ENCODE data around the gene CCM2. TPM values are rescaled to one million over a fixed set of nuclear protein-coding genes. Genes with fewer than 3 reads are reported as not detected.

CCM2 gene
- total RNA-seq = 10 to 100 TPM; 48.8 to 52.8 TPM
- polyA plus RNA-seq (2013, experiment 1 of 2) = 94.3 TPM
- 105 TPM for polyA plus RNA-seq (2013, experiment 2 of 2)
- 13.0 to 273 (median 105) reads per million in 172 experiments for total RNA-seq

DNA sequence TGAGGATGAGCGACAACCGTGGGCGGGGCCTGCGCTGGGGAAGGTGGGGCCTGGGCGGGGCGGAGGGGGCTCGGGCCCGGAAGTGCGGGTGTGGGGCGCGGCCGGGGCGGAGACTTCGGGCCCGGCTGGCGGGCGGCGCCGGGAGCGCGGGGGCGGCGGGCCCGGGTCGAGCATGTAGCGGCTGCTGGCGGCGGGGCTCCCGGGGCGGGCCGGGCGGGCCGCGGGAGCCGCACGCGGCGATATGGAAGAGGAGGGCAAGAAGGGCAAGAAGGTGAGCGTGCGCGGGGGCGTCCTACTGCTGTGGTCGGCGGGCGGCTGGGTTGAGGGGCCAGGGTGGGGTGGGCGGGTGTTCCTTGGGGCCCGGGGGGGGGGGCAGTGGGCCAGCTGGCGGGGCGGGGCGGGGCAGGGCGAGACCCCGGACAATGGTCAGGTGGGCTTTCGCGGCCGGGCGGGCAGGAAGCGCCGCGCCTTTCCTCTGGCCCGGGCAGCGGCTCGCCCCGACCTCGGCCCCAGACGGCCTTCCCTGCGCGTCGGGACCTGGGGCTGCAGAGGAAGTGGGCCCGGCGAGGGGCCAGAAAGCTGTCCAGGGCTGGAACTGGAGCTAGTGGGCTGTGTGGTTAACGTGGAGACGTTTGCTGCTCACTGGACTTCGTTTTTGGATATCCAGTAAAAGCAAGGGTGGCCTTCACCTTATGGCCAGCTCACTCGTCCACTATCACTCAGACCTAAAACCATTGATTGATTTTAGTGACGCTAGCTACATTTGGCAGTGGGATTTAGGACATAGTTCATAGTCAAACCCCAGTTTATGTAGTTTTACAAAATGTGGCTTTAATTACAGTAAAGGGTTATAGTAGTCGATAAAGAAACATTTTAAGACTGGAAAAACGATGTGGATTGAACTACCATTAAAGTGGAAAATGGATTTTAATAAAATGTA is at the start of gene CCM2:
CCM2 (plus strand) TSS at position 109 of the 940 bp plus-strand sequence; CDS start at position 242, 133 bp downstream.
- ChIA-PET CTCF (interaction anchor here (1.1 to 7.6 kb wide), 16 partner anchors 14 to 143 kb away, joined by 3 to 62 read pairs (median 5); partner anchors contain the start of gene MYO1G), POLR2A (interaction anchor here (0.8 to 10.2 kb wide), 24 partner anchors 11 to 510 kb away, joined by 3 to 367 read pairs (median 9); partner anchors contain the start of genes MYO1G, NUDCD3, OGDH and PURB)
- peak in 3 of 14 experiments; percentile 24 to 46 (median 43) for DNase-seq
- H3K9me3 Mint-ChIP-seq = no peaks in the 10 kb centered on the region
- Histone ChIP-seq H3K9me3 (ENCODE audit: control insufficient read depth in 1 of 2, insufficient read depth in 1 of 2, low read length in 2 of 2) (no peaks in the 10 kb centered on the region), H3K27me3 (ENCODE audit: control insufficient read depth in 1 of 2, insufficient read depth in 2 of 2, low read length in 2 of 2) (no peaks in the 10 kb centered on the region), H3K4me1 (ENCODE audit: insufficient read depth, low read length) (peaks cover 55% of the 10 kb centered on the region), H3K36me3 (ENCODE audit: insufficient read depth, low read length) (peaks cover 11% of the 10 kb centered on the region), H3K27ac (ENCODE audit: low read depth in 1 of 2, low read length in 2 of 2) (peak within 1 kb of the TSS; percentile 78 to 87), H3K4me3 (ENCODE audit: low read length) (peak within 1 kb of the TSS; percentile 78)
- H3K36me3 Mint-ChIP-seq (ENCODE audit: low read depth) = peaks cover 13% of the 10 kb centered on the region
- TF ChIP-seq, protein P1, sequence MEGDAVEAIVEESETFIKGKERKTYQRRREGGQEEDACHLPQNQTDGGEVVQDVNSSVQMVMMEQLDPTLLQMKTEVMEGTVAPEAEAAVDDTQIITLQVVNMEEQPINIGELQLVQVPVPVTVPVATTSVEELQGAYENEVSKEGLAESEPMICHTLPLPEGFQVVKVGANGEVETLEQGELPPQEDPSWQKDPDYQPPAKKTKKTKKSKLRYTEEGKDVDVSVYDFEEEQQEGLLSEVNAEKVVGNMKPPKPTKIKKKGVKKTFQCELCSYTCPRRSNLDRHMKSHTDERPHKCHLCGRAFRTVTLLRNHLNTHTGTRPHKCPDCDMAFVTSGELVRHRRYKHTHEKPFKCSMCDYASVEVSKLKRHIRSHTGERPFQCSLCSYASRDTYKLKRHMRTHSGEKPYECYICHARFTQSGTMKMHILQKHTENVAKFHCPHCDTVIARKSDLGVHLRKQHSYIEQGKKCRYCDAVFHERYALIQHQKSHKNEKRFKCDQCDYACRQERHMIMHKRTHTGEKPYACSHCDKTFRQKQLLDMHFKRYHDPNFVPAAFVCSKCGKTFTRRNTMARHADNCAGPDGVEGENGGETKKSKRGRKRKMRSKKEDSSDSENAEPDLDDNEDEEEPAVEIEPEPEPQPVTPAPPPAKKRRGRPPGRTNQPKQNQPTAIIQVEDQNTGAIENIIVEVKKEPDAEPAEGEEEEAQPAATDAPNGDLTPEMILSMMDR (IDR thresholded peaks at IDR 0.05) = no peak
- no peaks in the 10 kb centered on the region for H3K27me3 Mint-ChIP-seq
- intact Hi-C loops (cut with DNase I, micrococcal nuclease) = loop anchor here (1.0 to 5.0 kb wide), 6 partner anchors 14 to 153 kb away; partner anchors contain the start of genes TBRG4 (in 2 of the 2), H2AZ2 (in 1 of the 2) and MYO1G (in 1 of the 2)
- peaks cover 49% of the 10 kb centered on the region for H3K4me1 Mint-ChIP-seq (ENCODE audit: low read depth)
- peak within 1 kb of the TSS; percentile 99 for H3K27ac Mint-ChIP-seq
- no peak for ATAC-seq (ENCODE audit: poor library complexity)
- peak within 1 kb of the TSS; percentile 99 for H3K4me3 Mint-ChIP-seq

DNA sequence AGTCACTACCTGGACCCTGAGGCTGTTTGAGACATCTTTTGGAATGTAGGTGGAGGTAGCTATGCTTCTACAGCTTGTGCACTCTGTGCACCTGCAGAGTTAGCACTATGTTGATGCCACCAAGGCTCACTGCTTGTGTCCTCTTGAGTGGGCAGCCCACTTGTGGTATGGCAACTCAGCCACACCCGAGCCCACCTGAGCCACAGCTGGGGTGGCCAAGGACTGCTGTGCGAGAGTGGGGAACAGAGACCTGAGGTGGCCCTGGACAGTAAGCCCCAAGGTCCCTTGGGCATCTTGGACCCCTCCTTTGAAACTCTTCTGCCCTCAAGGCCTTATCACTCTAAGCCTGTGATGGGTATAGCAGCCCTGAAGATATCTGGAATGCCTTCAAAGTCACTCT is 46.8 kb upstream of the CCM2 start:
- TF ChIP-seq, protein P1 (IDR thresholded peaks at IDR 0.05) = no peak
- no peak overlapping the region for H3K27ac ChIP-seq (ENCODE audit: low read depth in 1 of 2, low read length in 2 of 2)
- H3K9me3 ChIP-seq (ENCODE audit: control insufficient read depth in 1 of 2, insufficient read depth in 1 of 2, low read length in 2 of 2) = no peaks in the 10 kb centered on the region
- peaks cover 3% of the 10 kb centered on the region for H3K4me1 ChIP-seq (ENCODE audit: insufficient read depth, low read length)
- H3K27me3 ChIP-seq (ENCODE audit: control insufficient read depth in 1 of 2, insufficient read depth in 2 of 2, low read length in 2 of 2) = no peaks in the 10 kb centered on the region
- Mint-ChIP-seq H3K4me3 (no peak overlapping the region), H3K9me3 (no peaks in the 10 kb centered on the region), H3K27me3 (no peaks in the 10 kb centered on the region), H3K27ac (no peak overlapping the region), H3K4me1 (ENCODE audit: low read depth) (no peaks in the 10 kb centered on the region), H3K36me3 (ENCODE audit: low read depth) (no peaks in the 10 kb centered on the region)
- ATAC-seq (ENCODE audit: poor library complexity) (no peak), DNase-seq (no peak)
- ChIA-PET CTCF (no interaction called here), POLR2A (no interaction called here)
- intact Hi-C loops (cut with DNase I, micrococcal nuclease) = no loop called here
- H3K36me3 ChIP-seq (ENCODE audit: insufficient read depth, low read length) = no peaks in the 10 kb centered on the region
- H3K4me3 ChIP-seq (ENCODE audit: low read length) = no peak overlapping the region

DNA sequence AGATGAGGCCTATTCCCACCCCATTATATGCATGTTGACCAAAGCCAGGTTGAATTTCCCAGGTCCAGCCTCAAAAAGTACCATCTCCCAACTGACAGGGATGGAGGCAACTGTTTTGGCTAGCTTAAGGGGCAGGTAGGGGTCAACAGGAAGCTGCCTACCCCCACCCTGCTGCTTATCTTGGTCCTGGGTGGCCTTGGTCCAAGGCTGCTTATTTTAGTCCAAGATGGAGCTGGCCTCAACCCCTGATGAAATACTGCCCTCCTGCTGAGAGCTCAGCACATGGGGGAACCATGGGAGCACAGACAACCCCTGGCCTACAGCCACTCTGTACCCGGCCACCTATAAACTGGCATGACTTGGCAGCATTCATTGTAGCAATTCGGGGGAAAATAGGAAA is 44.3 kb upstream of the CCM2 start:
- H3K36me3 Mint-ChIP-seq (ENCODE audit: low read depth) = peaks cover 5% of the 10 kb centered on the region
- H3K27me3 Mint-ChIP-seq = no peaks in the 10 kb centered on the region
- Histone ChIP-seq H3K4me1 (ENCODE audit: insufficient read depth, low read length) (peaks cover 19% of the 10 kb centered on the region), H3K4me3 (ENCODE audit: low read length) (no peak overlapping the region), H3K27me3 (ENCODE audit: control insufficient read depth in 1 of 2, insufficient read depth in 2 of 2, low read length in 2 of 2) (no peaks in the 10 kb centered on the region), H3K9me3 (ENCODE audit: control insufficient read depth in 1 of 2, insufficient read depth in 1 of 2, low read length in 2 of 2) (no peaks in the 10 kb centered on the region), H3K27ac (ENCODE audit: low read depth in 1 of 2, low read length in 2 of 2) (no peak overlapping the region), H3K36me3 (ENCODE audit: insufficient read depth, low read length) (no peaks in the 10 kb centered on the region)
- ATAC-seq (ENCODE audit: poor library complexity) (no peak), DNase-seq (no peak)
- ChIA-PET CTCF (no interaction called here), POLR2A (interaction anchor here (1.0 to 1.3 kb wide), 2 partner anchors 9 to 108 kb away, joined by 3 read pairs; partner anchors contain the start of gene H2AZ2)
- intact Hi-C loops (cut with DNase I, micrococcal nuclease) = no loop called here
- peaks cover 17% of the 10 kb centered on the region for H3K4me1 Mint-ChIP-seq (ENCODE audit: low read depth)
- TF ChIP-seq, protein P1 (IDR thresholded peaks at IDR 0.05) = no peak
- no peak overlapping the region for H3K4me3 Mint-ChIP-seq
- peak overlapping the region; percentile 55 for H3K27ac Mint-ChIP-seq
- H3K9me3 Mint-ChIP-seq = no peaks in the 10 kb centered on the region
